GM19240 (cell line): Measurements from ENCODE around the gene CSMD2.

Source experiments
- DNase-seq: peaks from one replicate; pipeline ENCODE4 v3.0.0; 2011; ENCODE audit warnings: low spot score; ENCODE audit not compliant: insufficient read length

The CSMD2 gene

DNA sequence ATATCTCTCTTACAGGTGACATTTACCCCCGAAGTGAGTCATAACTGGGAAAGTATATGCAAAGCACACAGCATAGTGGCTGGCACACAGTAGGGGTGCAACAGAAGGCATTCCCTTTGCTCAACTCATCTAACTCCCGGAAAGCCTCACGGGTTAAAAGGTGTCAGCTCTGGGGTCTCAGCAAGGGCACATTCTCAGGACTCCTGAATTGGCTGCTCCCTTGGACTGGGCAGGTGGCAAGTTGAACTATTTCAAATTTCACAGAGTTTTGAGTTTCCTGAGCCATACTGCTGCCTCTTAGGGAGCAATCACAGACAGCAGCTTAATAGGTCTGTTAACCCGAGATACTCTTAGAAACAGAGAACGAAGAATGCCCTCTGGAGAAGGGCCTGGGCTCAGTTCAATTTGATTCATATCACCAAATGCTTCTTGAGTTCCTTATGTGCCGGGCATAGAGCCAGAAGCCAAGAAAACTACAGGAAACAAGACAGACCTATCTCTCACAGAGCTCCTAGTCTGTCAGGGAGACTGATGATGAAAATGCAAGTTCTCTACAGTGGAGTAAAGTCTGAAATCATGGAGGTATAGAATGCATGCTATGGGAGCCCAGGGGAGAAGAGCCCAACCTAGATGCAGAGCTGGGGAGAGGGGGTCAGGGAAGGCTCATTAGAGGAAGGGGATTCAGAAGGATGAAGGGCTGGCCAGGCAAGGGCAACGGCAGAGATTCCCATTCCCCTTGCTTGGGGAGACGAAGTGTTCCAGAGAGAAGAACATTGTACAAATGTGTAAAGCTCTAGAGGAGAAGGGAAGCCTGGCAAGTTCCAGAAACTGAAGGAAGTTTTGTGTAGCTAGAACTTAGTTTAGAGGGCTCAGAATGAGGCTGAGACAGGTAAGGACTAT lies 445.0 kb downstream of the CSMD2 start:
- no peak for DNase-seq

DNA sequence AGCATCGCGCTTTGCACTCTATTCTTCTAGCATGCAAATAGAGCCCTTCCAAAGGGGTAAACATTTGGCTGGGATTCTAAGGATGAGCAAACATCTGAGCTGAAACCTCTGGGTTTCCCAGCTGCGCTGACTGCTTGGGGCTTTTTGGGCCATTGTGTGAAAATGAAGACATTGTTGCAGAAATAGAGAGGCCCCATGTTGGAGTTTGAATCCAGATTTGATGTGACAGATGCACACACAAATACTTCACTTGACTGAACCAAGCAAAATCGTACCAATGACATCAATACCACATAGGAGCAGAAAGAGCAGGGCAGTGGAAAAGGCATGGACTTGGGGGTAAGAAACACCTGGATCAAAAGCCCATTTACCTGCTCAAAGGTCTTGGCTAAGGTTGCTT lies 445.7 kb downstream of the CSMD2 start:
- no peak for DNase-seq

DNA sequence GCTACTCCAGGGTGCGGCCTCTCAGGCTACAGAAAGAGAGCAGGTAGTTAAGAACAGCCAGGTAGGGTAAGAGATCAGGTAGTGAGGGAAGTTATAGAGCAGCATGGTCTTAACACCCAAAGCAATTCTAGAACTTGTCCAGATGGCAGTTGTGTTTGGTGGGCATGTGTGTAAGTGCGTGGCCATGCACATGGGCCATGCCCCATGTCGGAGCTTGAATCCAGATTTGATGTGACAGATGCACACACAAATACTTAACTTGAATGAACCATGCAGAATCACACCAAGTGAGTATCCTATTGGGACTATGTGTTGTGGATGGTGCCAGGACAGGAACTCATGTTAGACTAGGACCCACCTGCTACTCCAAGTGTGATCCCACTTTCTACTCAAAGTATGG lies 446.8 kb downstream of the CSMD2 start:
- no peak for DNase-seq

DNA sequence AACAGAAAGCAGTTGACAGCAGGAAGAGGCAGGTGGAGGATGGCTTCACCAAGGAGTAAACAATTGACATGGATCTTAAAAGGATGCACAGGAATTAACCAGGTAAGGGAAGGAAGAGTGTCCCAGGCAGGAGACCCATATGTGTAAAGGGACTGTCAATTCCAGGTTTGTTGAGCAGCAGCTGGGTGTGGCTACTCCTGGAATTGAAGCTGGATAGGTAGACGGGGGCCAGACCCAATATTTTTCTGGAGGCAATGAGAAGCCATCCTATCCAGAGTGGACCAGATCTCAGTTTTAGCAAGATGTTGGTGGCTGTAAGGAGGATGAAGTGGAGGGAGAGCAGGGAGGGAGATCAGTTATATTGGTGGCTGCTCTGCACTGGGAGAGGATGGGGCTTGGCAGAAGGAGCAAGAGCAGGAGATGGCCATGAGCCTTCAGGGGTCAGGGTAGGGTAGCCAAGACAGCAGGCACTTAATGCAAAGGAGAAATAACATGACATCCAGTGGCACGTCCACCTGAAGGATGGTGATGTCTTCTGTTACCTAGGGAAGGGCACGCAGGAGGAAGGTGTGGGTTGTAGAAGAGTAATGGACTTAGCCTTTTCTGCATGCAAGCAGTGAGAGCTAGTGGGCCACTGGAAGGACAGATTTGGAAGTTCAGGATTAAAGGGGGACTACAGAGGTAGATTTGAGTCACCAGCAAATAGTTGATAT lies 447.9 kb downstream of the CSMD2 start:
- DNase-seq = no peak

DNA sequence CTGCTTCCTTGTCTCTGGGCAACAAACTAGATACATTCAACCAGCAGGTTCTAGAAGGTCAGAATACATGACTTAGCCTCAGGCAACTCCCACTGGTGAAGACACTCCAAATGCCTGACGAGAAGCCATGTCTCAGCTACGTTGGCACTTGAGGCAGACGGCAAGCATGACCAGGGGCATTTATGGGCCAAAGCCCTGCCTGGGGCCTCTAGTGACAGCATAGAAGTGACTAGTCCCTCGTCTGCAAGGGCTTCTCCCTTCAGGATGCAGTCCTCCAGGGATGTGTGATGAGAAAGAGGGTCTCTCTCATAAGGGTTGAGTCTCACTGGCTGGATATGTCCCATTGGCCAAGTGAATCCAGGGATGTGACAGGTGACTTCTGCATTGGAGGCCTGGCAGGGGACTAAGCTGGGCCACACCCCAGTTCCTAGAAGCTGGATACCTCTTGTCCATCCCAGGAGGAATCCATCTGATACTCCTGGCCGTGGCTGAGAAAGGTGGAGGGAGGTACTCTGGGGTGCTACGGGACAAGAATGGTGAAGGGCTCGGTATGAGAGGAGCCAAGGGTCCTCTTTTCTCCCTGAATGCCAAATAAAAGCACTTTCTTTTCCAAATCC lies 449.7 kb downstream of the CSMD2 start:
- DNase-seq = no peak

DNA sequence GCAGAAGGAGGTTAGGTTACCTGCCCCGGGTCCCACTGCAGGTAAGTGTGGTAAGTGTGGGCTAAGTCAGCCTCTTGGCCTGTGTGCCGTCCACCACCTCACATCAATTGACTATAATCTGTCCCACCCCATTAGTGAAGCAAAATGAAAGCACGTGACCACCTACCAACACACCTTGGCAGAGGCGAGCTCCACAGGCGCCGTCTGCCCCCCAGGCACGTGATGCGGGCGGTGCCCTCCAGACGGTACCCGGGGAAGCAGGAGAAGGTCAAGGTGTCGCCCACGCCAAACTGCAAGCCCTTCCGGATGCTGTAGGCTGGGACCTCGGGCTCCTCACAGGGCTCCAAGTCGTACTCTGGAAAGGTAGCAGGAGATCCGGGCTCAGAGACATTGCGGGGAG lies 450.6 kb downstream of the CSMD2 start:
- DNase-seq = no peak

DNA sequence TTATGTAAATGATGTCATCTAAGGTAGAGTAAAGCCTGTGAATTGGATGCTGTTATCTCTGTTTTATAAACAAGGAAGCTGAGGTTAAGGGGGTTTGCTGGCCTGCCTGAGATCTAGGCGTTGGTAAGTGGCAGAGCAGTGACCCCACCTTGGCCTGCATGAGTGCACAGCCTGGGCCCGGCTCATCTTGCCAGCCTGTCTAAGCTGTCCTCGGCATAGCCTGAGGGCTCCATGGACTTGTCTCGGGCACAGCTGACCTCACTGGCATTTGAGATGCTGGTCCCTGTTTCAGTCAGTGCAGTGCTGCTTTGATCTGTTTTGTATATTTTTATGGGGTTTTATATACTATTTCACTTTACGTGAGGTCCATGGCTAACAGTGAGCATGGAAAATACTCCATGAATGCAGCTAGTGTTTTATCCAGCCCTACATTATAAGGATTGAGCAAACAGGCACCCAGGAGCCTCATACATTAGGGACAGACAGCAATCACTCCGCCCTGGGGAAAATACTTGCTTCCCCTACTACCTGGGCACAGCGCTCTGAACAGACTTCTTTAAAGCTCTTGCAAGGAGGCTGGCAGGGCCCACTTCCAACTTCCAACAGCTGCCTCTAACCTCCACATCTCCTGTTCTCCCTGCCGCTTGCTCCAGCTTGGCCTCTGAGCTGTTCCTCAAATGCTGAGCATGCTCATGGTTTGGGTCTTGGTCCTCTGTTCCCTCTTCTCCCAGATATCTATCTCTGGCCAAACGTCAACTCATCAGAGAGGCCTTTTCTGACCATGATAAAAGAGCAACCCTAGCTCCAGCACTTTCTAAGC lies 451.8 kb downstream of the CSMD2 start:
- DNase-seq = no peak

DNA sequence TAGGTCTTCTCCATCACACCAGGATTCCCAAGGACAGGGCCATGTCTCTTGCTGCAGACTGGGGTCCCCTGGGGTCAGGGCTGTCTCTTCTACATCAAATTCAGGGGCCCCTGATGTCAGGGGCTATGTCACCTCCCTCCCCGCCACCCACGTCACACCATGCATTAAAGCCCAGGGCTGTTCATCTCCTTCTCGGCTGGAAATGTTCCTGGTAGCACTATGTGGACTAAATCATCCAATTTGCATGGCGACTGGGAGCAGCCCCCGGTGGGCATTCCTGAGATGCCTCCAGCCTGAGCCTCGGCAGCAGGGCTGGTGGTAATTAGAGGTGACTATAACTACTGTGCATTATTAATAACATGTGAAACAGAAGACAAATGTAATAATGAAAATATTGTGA lies 452.8 kb downstream of the CSMD2 start:
- DNase-seq = no peak

DNA sequence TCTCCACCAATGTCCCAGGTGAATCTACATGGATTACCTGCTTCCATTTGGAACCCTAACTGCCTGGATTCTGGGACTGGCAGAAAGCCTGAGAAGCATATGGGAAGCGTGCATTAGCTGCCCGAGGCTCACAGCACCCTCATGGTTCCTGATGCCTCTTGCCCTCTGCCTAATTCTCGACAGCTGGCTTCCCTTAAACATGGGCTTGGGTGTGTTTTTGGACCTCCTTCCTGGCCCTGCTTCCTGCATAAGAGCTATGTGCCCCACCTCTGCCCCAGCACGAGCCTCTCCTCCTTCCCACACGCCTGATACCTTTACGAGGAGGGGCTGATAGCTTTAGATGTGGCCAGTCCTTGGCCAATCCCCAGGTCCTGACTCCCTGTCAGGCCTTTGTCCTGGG lies 453.5 kb downstream of the CSMD2 start:
- no peak for DNase-seq

DNA sequence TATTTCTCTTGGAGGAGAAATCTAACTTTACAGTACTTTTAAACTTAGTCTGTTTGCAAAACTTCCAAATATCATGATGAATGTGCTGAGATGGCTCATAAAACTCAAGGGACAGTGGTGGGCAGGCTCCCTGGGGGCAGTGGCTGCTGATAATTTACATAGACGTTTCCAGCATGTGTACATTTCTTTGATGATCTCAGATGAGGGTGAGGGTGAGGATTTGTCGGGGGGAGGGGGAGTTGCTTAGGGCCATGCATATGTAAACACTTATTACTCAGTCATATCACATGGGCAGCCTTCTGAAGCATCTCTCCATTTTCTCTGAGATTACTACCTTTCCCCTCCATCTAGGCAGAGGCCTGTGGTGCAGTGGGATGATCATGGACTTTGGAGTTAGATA lies 454.1 kb downstream of the CSMD2 start:
- DNase-seq = no peak

DNA sequence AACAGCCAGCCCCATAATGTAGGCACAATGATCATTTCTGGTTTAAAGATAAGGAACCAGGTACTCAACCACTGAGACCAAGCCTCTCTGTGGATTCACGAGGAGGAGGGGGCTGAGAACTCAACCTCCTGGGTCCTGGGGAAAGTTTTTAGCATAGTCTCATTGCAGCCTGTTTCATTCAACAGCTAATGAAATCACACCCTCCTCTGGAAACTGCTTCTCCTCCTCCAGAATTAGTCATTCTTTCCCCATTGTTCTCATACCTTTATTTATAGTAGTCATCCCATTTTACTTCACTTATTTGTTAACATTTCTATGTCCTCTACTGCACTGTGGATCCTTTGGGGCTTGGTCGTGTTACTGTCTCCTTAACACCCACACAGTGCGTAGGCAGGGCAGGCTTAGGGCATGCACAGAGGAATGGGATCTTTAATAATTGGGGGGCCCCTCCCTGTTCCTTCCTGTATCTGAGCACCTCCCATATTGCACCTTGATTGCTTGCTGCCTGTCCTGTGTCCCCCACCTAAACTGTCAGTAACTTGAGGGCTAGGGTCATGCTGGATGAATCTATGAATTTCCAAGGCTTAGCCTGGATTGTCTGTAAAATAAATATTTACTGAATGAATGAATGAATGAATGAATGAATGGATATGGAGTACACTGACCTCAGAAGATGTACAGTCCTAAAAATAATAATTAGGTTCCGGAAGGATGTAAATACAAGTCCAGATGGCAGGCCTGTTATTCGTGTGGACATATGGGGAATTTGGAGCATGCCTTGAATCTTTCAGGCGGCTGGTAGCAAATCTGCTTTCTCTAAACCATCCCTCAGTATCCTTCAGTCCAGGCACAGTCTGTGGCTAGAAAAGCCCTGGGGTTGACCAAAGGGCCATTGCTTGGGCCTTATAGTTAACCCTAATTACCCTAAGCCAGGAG lies 455.0 kb downstream of the CSMD2 start:
- DNase-seq = no peak

DNA sequence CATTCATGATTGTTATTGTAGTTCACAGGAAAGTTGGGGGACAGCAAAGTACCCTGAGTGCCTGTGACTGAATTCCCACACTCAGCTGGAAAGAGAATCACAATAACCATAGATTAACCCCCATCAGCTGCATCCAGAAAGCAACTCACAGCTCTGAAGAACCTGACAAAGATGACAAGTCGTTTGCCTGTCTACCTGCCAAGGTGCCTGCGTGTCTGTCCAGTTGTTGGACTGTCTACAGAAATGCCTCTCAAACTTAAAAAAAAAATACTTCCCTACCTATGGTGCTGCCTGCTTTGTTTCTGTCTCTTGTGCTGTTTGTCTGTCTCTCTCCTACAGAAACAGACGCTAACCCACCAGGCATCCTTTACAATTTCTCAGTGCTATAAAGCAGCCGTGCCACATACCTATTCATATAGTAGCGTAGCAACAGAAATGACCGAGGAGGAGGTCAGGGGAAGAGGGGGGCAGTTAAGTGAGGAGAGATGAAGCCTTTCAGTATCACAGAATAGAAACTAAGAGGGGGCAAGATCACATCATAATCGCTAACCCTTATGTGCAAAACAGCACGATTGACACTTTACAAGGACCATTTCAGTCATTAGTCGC lies 455.8 kb downstream of the CSMD2 start:
- DNase-seq = no peak

DNA sequence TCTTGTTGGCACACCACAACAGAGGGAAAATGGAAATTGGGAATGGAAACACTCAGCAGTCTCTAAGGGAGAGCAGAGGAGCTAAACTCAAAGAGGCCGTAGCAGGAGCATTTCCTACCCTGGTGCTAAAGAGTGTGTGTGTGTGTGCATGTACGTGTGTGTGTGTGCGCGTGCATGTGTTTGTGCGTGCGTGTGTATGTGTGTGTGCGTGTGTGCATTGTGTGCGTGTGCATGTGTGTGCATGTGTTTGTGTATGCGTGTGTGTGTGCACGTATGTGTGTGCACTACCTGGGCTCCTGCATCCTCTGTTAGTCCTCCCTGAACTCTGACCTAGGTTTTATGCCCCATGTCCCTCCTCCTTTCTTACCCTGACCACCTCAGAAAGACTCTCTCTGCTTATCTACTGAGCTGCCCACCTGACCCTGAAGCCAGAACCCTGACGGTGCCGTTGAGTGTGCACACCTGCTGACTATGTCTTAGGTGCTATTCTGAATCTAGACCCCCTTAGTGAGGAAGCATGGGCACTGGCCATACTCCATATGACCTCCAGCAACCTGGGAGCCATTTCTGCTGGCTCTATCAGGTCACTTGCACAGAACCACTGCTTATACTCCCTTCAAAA lies 458.3 kb downstream of the CSMD2 start:
- DNase-seq = no peak

DNA sequence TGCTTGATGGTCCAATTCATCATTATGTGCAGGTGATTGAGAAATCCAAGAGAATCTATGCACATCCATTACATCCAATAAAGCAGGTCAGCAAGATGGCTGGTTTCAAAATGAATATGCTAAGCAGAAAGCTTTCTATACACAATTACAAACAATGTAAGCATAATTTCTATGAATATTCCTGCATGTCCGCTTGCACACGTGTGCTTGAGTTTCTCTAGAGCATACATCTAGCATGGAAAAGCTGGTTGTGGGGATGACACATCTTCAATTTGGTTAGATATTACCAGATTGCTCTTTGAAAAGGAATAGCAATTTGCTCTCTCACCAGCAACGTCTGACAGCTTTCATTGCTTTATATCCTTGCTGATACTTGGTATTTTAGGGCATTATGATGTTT lies 461.6 kb downstream of the CSMD2 start:
- no peak for DNase-seq

DNA sequence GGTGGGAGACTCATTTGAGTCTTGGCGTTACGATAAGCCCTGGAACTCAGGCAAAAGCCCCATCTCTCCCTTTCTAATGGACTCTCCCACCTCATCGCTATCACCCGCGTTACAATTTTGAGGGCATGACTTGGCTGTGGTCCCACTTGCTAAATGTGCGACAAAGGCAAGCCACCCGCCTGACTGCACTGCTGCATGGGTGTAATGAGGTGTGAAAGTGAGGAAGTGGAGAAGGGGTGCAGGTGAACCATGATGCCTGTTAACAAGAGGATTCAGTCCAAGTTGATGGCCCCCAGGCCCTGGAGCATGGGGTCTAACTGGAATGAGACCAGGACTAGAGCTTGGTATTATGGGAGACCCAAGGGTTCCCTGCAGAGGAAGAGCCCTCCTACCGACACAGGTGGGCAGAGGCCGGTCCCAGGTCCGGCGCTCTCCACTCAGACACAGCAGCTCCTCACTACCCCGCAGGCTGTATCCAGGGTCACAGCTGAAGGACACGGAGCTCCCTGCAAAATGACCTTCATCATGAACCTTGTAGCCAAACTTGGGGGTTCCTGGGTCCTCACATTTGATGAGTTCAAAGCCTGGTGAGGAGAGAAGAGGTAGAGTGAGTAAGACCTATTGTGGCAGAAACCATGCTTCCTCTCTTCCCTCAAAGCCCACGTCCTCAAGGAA lies 466.5 kb downstream of the CSMD2 start:
- DNase-seq = no peak

DNA sequence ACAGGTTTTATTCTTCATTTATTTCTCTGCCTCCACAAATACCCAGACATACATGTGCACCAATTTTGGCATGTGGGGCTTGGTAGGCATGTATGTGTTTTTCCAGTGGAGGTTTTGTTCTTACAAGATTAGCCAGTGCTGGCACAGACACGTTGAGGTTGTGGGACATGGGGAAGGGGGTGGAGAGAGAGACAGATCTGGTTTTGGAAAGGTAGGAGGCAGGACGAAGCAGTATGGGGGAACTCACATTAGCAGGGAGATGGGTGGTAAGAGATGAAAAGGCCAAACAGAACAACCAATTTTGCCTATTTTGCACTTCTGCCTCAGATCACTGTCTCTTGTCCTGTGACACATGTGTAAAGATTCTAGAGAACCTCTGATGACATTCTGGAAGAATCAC lies 467.2 kb downstream of the CSMD2 start:
- DNase-seq = no peak

DNA sequence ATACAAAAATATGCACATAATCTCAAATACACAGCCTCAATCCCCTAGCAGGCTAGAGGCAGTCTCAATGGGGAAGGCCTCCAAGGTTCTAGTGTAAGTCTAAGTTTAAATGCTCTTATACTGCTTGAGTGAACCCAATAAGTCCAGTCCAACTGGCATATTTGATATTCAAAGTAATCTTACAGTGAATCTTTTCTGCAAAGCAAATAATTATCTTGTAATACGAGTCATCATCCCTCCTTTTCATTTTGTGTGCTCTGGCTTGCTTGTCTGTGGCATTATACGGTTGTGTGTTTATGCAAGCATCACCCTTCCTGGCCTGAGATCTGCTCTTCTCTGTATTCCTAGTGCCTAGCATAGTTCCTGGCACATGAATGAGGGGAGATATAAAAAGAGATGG lies 468.1 kb downstream of the CSMD2 start:
- DNase-seq = no peak

DNA sequence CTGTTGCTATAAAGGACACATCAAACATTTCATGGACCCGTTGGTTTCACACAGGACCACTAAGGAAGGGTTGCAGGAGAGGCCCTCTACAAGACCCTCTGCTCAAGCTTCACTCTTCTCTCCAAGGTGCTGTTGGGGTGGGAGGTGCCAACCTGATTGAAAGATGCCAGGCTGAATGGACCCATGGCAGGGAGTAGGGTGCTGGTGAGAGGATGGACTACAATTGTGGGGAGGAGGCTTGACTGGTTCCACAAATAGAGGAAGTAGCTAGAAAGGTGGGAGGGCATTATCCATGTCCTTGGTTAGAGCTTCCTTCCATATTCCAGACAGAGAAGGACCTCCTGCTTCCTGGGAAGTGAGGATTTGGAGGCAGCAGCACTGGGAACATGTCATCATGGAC lies 468.7 kb downstream of the CSMD2 start:
- no peak for DNase-seq
